T-helper 1 cell treated with Interleukin-12 subunit alpha and Interleukin-12 subunit beta and Interleukin-4 antibody, amounts not matched to agents 30 ng/mL and 1 ng/mL, for 36 hours (primary cell): ENCODE data around the gene CSHL1. TPM values are rescaled to one million over a fixed set of nuclear protein-coding genes. Genes with fewer than 3 reads are reported as not detected.
"Not testable (repeated sequence)": the region's sequence is repeated elsewhere in the genome, so short reads cannot be mapped to it uniquely, and the experiment has no call there.

ENCODE experiments used
- intact Hi-C: fragments of 100-400 bp; cut with micrococcal nuclease; formaldehyde crosslinking; loops from one replicate; pipeline ENCODE4 v1.15.1; 2024
- total RNA-seq: library from RNA; stranded (reverse); gene quantifications from 2 replicates; pipeline ENCODE4 v1.2.3, GENCODE V29; 2022

CSHL1 gene
- total RNA-seq, 1 donor from 2014 or later, result not detected

GRCh38 chr17:63920050-63920449 is 9.0 kb upstream of the CSHL1 start:
- intact Hi-C loops, result not testable (repeated sequence)

GRCh38 chr17:63919311-63919723 is 8.3 kb upstream of the CSHL1 start:
- intact Hi-C loops, result loop anchor here (1.0 to 2.0 kb wide), 7 partner anchors 12 to 363 kb away; no protein-coding TSS in a partner anchor

GRCh38 chr17:63918789-63919305 is 7.8 kb upstream of the CSHL1 start, which contains the start of gene GH1:
Gene GH1, minus strand, starts transcription at chr17:63918839. Its CDS starts 63 bp downstream, at chr17:63918776.
- intact Hi-C loops, result loop anchor here (1.0 to 2.0 kb wide), 7 partner anchors 12 to 364 kb away; no protein-coding TSS in a partner anchor

- intact Hi-C loops, result loop anchor here (2.0 kb wide), 1 partner anchor 364 kb away; no protein-coding TSS in a partner anchor
Observed at GRCh38 chr17:63918305-63918704, 7.2 kb upstream of the CSHL1 start.

- intact Hi-C loops, result loop anchor here (2.0 kb wide), 1 partner anchor 365 kb away; no protein-coding TSS in a partner anchor
Observed at GRCh38 chr17:63917646-63918045, 6.6 kb upstream of the CSHL1 start.

- intact Hi-C loops, result not testable (repeated sequence)
Observed at GRCh38 chr17:63917206-63917605, 6.1 kb upstream of the CSHL1 start.

- intact Hi-C loops, result no loop called here
Observed at GRCh38 chr17:63916566-63917185, 5.6 kb upstream of the CSHL1 start.

- intact Hi-C loops, result not testable (repeated sequence)
Observed at GRCh38 chr17:63915753-63916152, 4.7 kb upstream of the CSHL1 start.

- intact Hi-C loops, result no loop called here
Observed at GRCh38 chr17:63914471-63914870, 3.4 kb upstream of the CSHL1 start.

GRCh38 chr17:63911657-63912100 is 621 bp upstream of the CSHL1 start:
- intact Hi-C loops, result loop anchor here (2.0 kb wide), 1 partner anchor 221 kb away; no protein-coding TSS in a partner anchor

GRCh38 chr17:63910096-63910495 is 962 bp downstream of the CSHL1 start:
- intact Hi-C loops, result loop anchor here (2.0 kb wide), 1 partner anchor 223 kb away; no protein-coding TSS in a partner anchor

- intact Hi-C loops, result not testable (repeated sequence)
Observed at GRCh38 chr17:63909586-63909985, 1.5 kb downstream of the CSHL1 start.

- intact Hi-C loops, result not testable (repeated sequence)
Observed at GRCh38 chr17:63907161-63907778, 3.8 kb downstream of the CSHL1 start.

- intact Hi-C loops, result not testable (repeated sequence)
Observed at GRCh38 chr17:63904796-63905195, 6.3 kb downstream of the CSHL1 start.

GRCh38 chr17:63903787-63904201 is 7.3 kb downstream of the CSHL1 start:
- intact Hi-C loops, result not testable (repeated sequence)

- intact Hi-C loops, result not testable (repeated sequence)
Observed at GRCh38 chr17:63901971-63902370, 9.1 kb downstream of the CSHL1 start.

GRCh38 chr17:63898899-63899798 is 11.9 kb downstream of the CSHL1 start:
- intact Hi-C loops, result not testable (repeated sequence)

- intact Hi-C loops, result not testable (repeated sequence)
Observed at GRCh38 chr17:63896524-63897354, 14.3 kb downstream of the CSHL1 start, which contains the start of gene CSH1. Gene CSH1, minus strand, starts transcription at chr17:63896574. Its CDS starts 63 bp downstream, at chr17:63896511.

- intact Hi-C loops, result not testable (repeated sequence)
Observed at GRCh38 chr17:63894821-63895220, 16.2 kb downstream of the CSHL1 start.

- intact Hi-C loops, result not testable (repeated sequence)
Observed at GRCh38 chr17:63894021-63894420, 17.0 kb downstream of the CSHL1 start.
